Endothelial cell of umbilical vein (primary cell): ENCODE measurements around the gene CPHXL2.

Source experiments
- CTCF ChIP-seq, 2 donors: IDR thresholded peaks; 1 replicate in 1 of 2; 2 replicates in 1 of 2; pipeline ENCODE4 v1.5.1; 2011; ENCODE audit warnings: low read length in 2 of 2, mild to moderate bottlenecking in 2 of 2, moderate library complexity in 2 of 2, control low read depth in 1 of 2, inconsistent platforms in 1 of 2, low read depth in 1 of 2; ENCODE audit not compliant: insufficient read depth in 1 of 2; ENCODE audit errors: extremely low read depth in 1 of 2
- EZH2 ChIP-seq: IDR thresholded peaks from 2 replicates; pipeline ENCODE4 v1.6.1; 2012; ENCODE audit warnings: borderline replicate concordance, low read depth, mild to moderate bottlenecking, moderate library complexity, low read length, inconsistent platforms; ENCODE audit not compliant: severe bottlenecking
- GATA2 ChIP-seq: IDR thresholded peaks from 2 replicates; pipeline ENCODE4 v1.7.0; 2011; ENCODE audit warnings: low read depth, mild to moderate bottlenecking, moderate library complexity, mixed read lengths, low read length; ENCODE audit not compliant: insufficient read length, insufficient read depth
- JUN ChIP-seq: IDR thresholded peaks from 2 replicates; pipeline ENCODE4 v1.6.1; 2011; ENCODE audit warnings: borderline replicate concordance, low read depth; ENCODE audit not compliant: insufficient read length, insufficient read depth
- MAX ChIP-seq: IDR thresholded peaks from 2 replicates; pipeline ENCODE4 v1.6.1; 2011; ENCODE audit not compliant: insufficient read depth, insufficient read length
- POLR2A ChIP-seq: IDR thresholded peaks from 2 replicates; pipeline ENCODE4 v1.6.1; 2012; ENCODE audit warnings: low read depth, mild to moderate bottlenecking, control low read depth, low read length
- POLR2AphosphoS5 ChIP-seq: IDR thresholded peaks from 2 replicates; pipeline ENCODE4 v1.6.1; 2012; ENCODE audit warnings: low read depth, mild to moderate bottlenecking, control low read depth, low read length, moderate library complexity; ENCODE audit not compliant: insufficient read depth

GRCh38 chr16:75614066-75614897 lies 62.5 kb downstream of the CPHXL2 start:
- TF ChIP-seq CTCF (IDR thresholded peaks at IDR 0.05; ENCODE audit: extremely low read depth in 1 of 2, insufficient read depth in 1 of 2, low read depth in 1 of 2, low read length in 2 of 2) (no peak), POLR2AphosphoS5 (no peak), EZH2 (no peak), POLR2A (no peak), JUN (no peak), GATA2 (no peak), MAX (no peak)
